ENCODE measurements around the gene ZFP30.
"Not testable (repeated sequence)": the region's sequence is repeated elsewhere in the genome, so short reads cannot be mapped to it uniquely, and the experiment has no call there.

ZFP30 gene

DNA sequence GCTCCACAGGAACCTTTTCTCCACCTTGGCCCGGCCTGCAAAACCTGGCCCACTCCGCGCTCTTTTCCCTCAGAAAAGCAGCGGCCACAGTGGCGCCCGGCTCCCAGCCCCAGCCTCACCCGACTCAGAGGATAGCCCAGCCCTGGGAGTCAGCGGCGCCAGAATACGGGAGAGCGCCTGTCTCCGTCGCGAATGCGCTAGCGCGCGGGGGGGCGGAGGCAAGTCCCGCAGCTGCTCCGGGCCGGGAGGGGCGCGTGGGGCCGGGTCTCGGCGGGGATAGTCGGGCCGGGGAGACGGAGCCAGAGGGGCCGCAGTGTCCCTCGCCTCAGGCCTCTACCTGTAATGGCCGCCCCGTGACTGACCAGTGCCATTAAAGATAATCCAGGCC lies at the start of gene ZFP30:
ZFP30 (minus strand) TSS at position 165 of the 388 bp plus-strand sequence. CDS start 7,643 bp downstream, outside the sequence.
- peak; percentile 91 for DNase-seq

DNA sequence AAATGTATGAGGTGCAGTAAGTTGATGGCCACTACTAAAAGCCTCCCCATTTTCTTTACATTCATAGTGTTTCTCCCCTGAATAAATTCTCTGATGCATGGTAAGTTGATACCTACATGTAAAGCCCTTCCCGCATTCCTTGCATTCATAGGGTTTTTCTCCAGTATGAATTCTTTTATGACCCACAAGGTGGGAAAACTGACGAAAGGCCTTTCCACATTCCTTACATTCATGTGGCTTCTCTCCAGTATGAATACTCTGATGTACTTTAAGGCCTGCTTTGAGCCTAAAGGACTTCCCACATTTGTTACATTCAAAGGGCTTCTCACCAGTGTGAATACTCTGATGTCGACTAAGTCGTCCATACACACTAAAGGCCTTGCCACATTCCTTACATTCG lies 43.8 kb upstream of the ZFP30 start:
- peak; percentile 31 for DNase-seq

DNA sequence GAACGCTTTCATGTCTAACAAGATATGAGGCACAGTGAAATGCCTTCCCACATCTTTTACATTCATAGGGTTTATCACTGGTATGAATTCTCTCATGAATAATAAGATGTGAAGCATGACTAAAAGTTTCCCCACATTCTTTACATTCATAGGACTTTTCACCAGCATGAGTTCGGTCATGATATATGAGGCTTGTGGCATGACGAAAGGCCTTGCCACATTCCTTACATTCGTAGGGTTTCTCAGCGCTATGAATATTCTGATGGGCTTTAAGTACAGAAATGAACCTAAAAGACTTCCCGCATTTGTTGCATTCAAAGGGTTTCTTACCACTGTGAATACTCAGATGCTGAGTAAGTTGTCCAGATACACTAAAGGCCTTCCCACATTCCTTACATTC lies 43.0 kb upstream of the ZFP30 start:
- peak; percentile 2 for DNase-seq

DNA sequence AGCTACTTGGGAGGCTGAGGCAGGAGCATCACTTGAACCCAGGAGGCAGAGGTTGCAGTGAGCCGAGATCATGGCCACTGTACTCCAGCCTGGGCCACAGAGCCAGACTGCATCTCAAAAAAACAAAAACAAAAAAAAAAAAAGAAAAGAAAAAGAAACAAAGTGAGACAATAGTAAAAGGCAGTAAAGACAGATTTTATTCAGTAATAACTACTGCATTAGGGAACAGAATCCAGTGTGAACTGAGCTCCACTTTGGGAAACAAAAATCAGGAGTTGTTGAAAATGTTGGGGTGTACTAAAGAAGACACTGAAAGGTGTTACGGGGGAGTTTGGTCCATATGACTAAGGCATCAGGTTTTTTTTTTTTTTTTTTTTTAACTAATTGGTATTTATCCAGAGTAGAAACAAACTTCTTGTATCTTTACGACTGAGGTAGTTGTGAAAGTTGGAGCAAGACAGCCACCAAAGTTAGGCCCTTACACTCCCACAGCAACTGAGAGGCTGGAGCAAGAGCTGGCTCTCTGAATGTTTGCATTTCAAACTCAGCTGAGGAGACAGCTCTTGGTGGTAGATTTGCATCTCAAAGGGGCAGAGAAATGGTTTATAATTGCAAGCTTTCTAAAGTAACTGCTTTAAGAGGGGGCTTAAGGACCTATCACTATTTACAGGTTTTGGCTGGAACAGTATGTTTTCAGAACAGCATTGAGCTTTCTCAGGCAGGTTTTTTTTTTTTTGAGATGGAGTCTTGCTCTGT lies 40.1 kb upstream of the ZFP30 start:
- DNase-seq = no peak

DNA sequence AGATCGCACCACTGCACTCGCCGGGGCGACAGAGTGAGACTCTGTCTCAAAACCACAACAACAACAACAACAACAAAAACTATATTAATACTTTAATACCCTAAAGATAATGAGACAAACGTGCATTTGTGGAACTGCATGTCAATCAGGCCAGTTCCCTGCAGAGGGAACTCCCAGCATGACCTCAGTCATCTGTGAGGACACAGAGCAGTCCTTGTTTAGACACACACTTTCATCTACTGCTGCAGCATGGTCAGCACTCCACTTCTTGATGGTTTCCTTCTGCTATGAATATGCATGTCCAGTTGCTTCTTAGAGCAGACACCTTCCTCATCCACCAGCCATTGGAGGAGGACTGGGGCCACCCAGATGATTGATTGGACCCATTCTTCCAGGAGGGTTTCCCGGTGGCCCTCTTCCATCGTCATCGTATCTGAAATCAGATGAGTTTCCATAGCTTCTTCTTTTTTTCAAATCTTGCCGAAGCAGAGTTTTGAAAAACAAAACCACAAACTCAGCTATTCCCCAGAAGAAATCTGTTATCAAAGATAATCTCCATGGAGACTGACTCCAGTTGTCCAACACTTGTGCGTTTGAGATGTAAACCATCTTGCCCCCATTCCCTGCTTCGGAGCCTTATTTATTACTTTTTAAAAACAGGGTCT lies 37.8 kb upstream of the ZFP30 start:
- no peak for DNase-seq

DNA sequence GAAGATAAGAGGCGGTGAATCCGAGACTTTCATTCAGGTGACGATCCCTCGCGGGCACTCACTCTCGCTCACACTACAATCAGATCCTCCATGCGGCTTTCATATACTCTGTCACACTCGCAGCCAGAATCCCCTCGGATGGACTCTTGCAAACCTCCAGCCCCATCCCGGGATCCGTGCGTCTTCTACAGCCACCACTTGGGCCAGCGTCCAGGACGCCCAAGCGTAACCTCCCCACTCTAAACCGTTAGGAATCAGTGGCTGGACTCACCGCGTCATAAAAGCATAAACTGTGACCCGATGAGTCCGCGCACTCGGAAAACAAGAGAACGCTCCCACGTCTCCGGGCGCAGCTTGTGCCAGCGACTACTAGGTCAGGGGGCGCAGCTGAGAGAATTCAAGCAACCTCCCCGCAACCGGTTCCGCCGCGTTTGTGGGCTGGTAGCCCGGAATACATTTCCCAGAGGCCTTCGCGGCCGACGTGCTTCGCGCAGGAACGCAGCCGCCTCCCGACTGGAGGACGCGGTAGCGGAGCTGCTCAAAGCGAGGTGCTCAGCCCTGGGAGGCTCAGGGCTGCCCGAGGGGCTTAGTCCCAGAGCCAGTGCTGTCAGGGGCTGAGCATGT lies 36.7 kb upstream of the ZFP30 start:
- DNase-seq = peak; percentile 63

DNA sequence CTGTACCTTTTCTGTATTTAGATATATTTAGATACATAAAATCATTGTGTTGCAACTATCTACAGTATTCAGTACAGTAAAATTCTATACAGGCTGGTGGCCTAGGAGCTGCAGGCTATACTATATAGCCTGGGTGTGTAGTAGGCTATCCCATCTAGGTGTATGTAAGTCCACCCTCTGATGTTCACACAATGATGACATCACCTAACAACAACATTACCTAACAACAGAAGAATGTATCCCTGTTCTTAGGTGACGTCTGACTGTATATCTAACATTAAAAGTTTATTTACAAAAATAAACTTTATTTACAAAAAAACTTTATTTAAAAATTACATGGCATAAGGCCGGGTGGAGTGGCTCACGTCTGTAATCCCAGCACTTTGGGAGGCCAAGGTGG lies 28.3 kb upstream of the ZFP30 start:
- DNase-seq = no peak

DNA sequence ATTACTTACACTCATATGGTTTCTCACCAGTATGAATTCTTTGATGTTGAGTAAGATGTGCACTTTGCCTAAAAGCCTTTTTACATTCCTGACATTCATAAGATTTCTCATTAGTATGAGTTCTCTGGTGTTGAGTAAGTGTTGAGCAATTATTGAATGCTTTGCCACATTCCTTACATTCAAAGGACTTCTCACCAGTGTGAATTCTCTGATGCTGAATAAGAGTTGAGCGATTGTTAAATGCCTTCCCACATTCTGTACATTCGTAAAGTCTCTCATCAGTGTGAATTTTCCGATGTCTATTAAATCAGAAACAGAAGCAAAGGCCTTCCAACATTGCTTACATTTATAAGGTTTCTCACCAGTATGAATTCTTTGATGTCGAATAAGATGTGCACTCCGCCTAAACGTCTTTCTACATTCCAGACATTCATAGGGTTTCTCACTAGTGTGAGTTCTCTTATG lies 14.2 kb upstream of the ZFP30 start:
- DNase-seq = no peak

DNA sequence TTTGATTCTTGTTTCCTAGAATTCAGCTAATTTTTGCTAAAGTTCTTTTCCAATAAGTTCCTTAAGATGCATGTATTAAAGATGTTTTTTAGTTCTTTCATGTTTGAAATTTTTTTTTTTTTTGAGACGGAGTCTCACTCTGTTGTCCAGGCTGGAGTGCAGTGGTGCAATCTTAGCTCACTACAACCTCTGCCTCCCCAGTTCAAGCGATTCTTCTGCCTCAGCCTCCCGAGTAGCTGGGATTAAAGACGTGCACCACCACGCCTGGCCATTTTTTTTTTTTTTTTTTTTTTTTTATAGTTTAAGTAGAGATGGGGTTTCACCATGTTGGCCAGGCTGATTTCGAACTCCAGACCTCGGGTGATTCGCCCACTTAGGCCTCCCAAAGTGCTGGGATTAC lies 1.9 kb upstream of the ZFP30 start:
- not testable (repeated sequence) for DNase-seq

DNA sequence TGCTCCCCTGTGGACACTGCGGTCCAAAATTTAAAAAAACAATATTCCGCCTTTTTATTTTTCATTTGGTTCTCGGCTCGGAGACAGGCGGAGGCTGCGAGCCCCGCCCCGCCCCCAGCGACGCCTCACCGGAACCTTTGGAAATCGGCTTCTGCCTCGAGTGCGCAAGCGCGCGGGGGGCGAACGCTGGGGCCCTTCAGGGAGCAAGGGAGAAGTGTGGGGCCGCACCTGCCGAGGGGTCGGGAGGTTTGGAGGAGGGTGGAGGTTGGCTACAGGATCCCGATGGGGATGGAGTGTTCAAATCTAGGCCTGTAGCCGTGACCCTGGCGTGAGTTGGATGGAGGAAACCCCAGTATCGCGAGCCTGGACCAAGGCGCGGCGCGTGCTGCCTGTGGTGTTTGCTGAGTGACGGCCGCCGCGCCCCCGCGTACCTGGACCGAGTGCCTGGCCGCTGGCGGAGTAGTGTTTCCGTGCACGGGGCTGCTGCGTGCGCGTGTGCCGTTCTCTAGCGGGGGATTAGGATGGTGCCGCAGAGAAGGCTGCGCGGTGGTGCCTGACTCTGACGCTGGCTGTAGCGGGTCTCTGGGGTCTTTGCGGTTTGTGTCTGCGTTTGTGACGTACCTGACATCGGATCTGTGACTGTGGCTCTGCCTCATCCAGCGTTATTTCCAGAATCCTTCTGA lies 565 bp upstream of the ZFP30 start:
- peak; percentile 83 for DNase-seq

DNA sequence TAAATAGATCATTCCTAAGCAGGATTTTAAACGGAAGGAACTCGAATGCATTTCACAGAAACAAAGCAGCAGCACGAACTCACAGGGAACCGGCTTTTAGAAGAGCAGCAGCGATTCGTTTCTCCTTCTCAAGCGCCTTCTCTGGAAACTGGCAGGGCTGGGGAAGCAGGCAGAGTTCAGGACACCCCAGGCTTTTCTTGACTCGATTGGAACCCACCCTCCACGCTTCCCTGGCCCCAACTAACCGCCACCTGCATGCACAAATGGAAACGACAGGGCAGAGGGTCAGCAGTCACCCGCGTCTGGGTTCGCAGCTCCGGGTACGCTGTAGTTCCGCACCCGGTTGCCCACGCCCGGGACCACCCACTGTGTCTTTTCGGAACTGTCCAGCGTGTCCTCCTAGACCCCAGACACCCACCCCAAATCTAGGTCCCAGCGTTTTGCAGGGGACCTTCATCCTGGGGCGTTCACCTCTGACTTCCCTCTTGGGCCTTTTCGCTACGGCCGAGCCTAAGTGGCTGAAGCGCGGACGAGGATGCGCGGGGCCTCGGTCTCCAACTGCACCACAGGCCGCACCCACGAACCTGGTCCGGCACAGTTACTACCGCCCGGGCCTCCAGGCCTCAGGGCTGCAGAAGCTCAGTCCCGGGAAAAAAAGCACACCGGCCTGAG lies 500 bp downstream of the ZFP30 start:
- peak; percentile 39 for DNase-seq

DNA sequence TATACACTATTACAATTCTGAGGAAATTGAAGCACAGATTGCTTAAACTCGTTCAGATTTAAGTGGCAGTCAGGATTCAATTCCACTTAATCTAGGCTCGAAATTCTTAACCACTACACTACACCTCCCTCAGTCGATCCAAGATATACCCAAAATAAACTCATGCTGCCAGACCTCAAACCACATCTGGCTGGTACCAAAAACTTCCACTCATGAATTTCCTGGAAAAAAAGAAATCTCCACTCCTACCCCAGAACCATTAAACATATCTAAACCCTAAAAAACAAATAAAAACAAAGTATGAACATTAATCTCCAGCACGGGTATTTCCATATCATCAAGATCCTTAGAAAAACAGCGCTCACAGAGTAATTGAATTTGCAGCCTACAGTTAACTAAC lies 1.1 kb downstream of the ZFP30 start:
- peak; percentile 1 for DNase-seq

DNA sequence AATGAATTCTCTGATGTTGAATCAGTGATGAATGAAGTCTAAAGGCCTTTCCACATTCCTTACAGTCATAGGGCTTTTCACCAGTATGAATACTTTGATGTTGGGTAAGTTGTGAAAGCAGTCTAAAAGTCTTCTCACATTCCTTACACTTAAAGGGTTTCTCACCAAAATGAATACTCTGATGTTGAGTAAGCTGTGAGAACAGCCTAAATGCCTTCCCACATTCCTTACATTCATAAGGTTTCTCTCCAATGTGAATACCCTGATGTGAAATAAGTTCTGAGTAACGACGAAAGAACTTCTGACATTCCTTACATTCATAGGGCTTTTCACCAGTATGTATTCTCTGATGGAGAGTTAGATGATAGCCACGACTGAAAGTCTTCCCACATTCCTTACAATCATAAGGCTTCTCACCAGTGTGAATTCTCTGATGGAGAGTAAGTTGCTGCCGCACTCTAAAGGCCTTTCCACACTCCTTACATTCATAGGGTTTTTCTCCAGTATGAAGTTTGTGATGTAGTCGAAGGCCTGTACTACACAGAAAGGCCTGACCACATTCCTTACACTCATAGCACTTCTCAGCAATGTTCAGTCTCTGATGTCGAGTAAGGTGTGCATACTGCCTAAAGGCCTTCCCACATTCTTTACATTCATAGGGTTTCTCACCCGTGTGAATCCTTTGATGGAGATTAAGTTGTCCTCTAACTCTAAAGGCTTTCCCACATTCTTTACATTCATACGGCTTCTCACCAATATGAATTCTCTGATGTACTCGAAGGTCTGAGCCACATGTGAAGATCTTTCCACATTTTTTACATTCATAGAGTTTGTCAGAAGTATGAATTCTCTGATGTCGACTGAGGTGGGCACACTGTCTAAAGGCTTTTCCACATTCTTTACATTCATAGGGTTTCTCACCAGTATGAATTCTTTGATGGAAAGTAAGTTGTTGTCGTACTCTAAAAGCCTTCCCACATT lies 19.9 kb downstream of the ZFP30 start:
- DNase-seq = peak; percentile 3

DNA sequence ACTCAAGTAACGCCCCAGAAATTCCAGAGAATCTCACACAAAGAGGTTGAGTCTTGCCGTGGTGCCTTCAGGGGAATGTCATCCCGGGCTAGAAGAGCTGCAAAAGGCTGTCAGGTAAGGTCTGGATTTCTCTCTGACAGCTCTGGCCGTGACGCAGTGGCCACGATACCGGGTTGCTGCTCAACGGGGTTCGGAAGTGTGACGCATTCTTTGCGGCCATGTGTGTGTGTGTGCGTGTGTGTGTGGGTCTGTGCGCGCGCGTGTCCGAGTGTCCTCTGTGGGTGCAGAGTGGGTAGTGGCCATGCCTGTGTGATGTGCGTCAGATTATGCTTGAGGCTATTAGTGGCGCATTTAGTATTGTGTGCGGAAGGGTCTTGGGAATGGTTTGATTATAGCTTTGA lies 60.3 kb downstream of the ZFP30 start:
- peak; percentile 58 for DNase-seq

DNA sequence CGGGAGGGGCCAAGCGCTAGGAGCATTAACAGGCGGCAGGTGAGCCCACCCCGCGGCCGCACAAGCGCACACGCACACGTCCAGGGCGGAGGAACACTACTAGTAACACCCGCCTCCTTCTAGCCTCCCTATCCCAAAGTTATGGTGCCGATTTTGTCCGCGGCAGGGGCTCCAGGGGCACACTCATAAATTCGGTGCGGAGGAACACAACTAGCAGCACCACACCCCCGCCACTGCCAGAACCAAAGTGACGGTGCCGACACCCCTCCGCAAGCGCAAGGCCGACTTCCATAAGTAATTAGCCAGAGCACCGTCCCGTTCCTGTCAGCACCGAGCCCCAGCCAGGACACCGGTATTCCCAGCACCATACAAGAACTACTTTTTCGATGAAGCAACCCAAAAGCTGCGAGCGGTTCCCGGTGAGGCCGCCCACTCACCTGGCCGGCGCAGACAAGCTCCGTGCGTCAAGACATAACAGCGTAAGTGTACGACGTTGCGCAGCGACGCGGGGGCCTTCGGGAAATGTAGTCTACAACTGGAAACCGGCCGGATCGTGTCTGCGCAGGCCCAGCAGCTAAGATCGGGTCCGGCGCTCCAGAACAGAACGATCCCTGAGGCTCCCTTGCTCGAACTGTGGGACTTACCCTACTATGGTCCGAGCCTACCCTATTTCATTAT lies 60.8 kb downstream of the ZFP30 start, which contains the start of the genes ZNF540 and ZNF571:
ZNF540 (plus strand) TSS at position 573 of the 678 bp plus-strand sequence. CDS start 3,572 bp downstream, outside the sequence.
ZNF571 (minus strand) TSS at position 489 of the 678 bp plus-strand sequence. CDS start 8,116 bp downstream, outside the sequence.
- peak; percentile 93 for DNase-seq

DNA sequence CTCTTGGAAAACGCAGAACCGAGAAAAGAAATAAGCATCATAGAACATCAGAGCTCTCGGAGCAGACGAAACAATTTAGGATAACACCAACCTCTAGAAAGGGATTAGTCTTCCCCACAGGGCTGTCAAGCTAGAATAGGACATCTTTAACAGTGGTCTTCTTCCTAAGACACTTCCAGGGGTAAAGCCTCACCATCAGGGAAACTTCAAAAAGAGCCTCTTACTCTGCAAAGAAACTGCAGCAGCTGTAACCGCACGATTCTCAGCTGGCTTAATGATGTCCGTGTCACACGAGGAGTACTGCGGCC lies 61.3 kb downstream of the ZFP30 start:
- no peak for DNase-seq

DNA sequence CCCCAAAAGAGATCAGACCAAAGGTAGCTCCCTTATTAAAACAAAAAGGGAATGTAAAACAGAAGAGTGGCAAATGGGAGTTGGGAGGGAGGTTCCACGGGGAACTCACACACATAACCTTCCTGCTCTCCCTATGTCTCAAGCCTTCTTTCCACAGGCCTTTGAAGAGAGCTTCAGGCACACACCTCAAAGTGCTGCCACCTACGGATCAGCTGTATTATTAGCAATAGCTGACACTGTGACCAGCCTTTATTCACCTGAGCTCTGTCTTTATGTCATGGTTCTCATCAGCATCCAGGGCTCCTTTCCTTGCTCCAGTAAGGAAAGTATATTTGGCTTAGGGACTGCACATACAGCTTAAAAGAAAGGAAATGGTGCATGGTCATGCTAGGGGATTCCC lies 71.9 kb downstream of the ZFP30 start:
- no peak for DNase-seq

DNA sequence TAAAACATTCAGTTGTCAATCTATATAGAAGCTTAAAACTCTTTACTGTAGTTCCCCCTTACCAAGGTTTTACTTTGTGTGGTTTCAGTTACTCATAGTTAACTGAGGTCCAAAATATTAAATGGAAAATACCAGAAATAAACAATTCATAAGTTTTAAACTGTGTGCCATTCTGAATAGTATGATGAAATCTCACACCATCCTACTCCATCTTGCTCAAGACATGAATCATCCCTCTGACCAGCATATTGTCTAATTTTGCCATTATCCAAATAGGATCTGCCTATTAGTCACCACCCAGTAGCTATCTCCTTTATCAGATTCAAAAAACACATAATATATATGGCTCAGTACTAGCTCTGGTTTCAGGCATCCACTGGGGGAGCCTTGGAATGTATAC lies 83.1 kb downstream of the ZFP30 start:
- peak; percentile 37 for DNase-seq

DNA sequence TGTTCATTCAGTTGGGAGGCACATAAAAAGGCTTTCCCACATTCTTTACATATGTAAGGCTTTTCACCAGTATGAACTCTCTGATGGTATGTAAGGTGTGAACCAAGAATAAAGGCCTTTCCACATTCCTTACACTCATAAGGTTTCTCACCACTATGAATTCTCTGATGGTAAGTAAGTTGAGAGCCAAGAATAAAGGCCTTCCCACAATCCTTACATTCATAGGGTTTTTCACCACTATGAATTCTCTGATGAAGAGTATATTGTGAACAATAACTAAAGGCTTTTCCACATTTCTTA lies 89.9 kb downstream of the ZFP30 start:
- no peak for DNase-seq

DNA sequence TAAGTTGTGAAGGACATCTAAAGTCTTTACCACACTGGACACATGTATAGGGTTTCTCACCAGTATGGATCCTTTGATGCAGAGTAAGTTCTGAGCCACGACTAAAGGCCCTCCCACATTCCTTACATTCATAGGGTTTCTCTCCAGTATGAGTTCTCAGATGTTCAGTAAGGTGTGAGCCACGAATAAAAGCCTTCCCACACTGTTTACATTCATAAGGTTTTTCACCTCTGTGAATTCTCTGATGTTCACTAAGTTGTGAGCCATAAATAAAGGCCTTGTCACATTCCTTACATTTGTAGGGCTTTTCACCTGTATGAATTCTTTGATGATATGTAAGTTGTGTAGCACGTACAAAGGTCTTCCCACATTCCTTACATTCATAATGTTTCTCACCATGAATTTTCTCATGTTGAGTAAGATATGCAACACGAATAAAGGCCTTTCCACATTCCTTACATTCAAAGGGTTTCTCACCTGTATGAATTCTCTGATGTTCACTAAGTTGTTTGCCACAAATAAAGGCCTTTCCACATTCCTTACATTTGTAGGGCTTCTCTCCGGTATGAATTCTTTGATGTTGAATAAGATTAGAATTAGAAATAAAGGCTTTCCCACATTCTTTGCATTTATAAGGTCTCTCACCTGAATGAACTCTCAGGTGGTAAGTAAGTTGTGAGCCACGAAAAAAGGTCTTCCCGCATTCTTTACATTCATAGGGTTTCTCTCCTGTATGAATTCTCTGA lies 90.5 kb downstream of the ZFP30 start:
- no peak for DNase-seq

Data from EL (cell line).